ENCODE data around the gene TPO.

The TPO gene

GRCh38 chr2:1581965-1582625 is 168.8 kb downstream of the TPO start:
- H3K4me3 Mint-ChIP-seq, result no peak overlapping the region
- no peaks in the 10 kb centered on the region for H3K4me1 Mint-ChIP-seq (ENCODE audit: low read depth)
- no peaks in the 10 kb centered on the region for H3K9me3 Mint-ChIP-seq
- DNase-seq, result no peak
- H3K27ac Mint-ChIP-seq, result no peak overlapping the region
- H3K36me3 Mint-ChIP-seq (ENCODE audit: low read depth), result no peaks in the 10 kb centered on the region
- H3K27me3 Mint-ChIP-seq, result peaks cover 5% of the 10 kb centered on the region

- Mint-ChIP-seq H3K27me3 (peaks cover 5% of the 10 kb centered on the region), H3K4me1 (ENCODE audit: low read depth) (no peaks in the 10 kb centered on the region), H3K36me3 (ENCODE audit: low read depth) (no peaks in the 10 kb centered on the region), H3K4me3 (no peak overlapping the region), H3K9me3 (no peaks in the 10 kb centered on the region), H3K27ac (no peak overlapping the region)
- DNase-seq, result no peak
These were observed 169.7 kb downstream of the TPO start for GRCh38 chr2:1582891-1583341.

GRCh38 chr2:1584051-1584531 is 170.8 kb downstream of the TPO start:
- Mint-ChIP-seq H3K36me3 (ENCODE audit: low read depth) (no peaks in the 10 kb centered on the region), H3K9me3 (no peaks in the 10 kb centered on the region), H3K27me3 (peaks cover 5% of the 10 kb centered on the region), H3K4me3 (no peak overlapping the region), H3K4me1 (ENCODE audit: low read depth) (no peaks in the 10 kb centered on the region), H3K27ac (no peak overlapping the region)
- DNase-seq, result no peak

GRCh38 chr2:1584691-1585485 is 171.6 kb downstream of the TPO start:
- peaks cover 11% of the 10 kb centered on the region for H3K27me3 Mint-ChIP-seq
- no peak for DNase-seq
- H3K4me1 Mint-ChIP-seq (ENCODE audit: low read depth), result no peaks in the 10 kb centered on the region
- no peaks in the 10 kb centered on the region for H3K36me3 Mint-ChIP-seq (ENCODE audit: low read depth)
- no peak overlapping the region for H3K4me3 Mint-ChIP-seq
- no peaks in the 10 kb centered on the region for H3K9me3 Mint-ChIP-seq
- H3K27ac Mint-ChIP-seq, result no peak overlapping the region

- Mint-ChIP-seq H3K9me3 (no peaks in the 10 kb centered on the region), H3K4me1 (ENCODE audit: low read depth) (no peaks in the 10 kb centered on the region), H3K36me3 (ENCODE audit: low read depth) (no peaks in the 10 kb centered on the region), H3K27me3 (peaks cover 19% of the 10 kb centered on the region), H3K27ac (no peak overlapping the region), H3K4me3 (no peak overlapping the region)
- DNase-seq, result no peak
These were observed 172.4 kb downstream of the TPO start for GRCh38 chr2:1585635-1586034.

- H3K27ac Mint-ChIP-seq, result no peak overlapping the region
- no peaks in the 10 kb centered on the region for H3K9me3 Mint-ChIP-seq
- H3K4me3 Mint-ChIP-seq, result no peak overlapping the region
- H3K27me3 Mint-ChIP-seq, result peaks cover 26% of the 10 kb centered on the region
- H3K4me1 Mint-ChIP-seq (ENCODE audit: low read depth), result no peaks in the 10 kb centered on the region
- H3K36me3 Mint-ChIP-seq (ENCODE audit: low read depth), result no peaks in the 10 kb centered on the region
- no peak for DNase-seq
These were observed 173.1 kb downstream of the TPO start for GRCh38 chr2:1586251-1586922.

- Mint-ChIP-seq H3K4me1 (ENCODE audit: low read depth) (no peaks in the 10 kb centered on the region), H3K27me3 (peaks cover 24% of the 10 kb centered on the region), H3K27ac (no peak overlapping the region), H3K4me3 (no peak overlapping the region), H3K9me3 (no peaks in the 10 kb centered on the region), H3K36me3 (ENCODE audit: low read depth) (no peaks in the 10 kb centered on the region)
- DNase-seq, result no peak
These were observed 173.9 kb downstream of the TPO start for GRCh38 chr2:1586923-1587840.

GRCh38 chr2:1588051-1588977 is 175.1 kb downstream of the TPO start:
- Mint-ChIP-seq H3K4me1 (ENCODE audit: low read depth) (no peaks in the 10 kb centered on the region), H3K9me3 (no peaks in the 10 kb centered on the region), H3K27ac (no peak overlapping the region), H3K36me3 (ENCODE audit: low read depth) (no peaks in the 10 kb centered on the region), H3K4me3 (no peak overlapping the region), H3K27me3 (peaks cover 23% of the 10 kb centered on the region)
- DNase-seq, result no peak

GRCh38 chr2:1588978-1589621 is 175.8 kb downstream of the TPO start:
- Mint-ChIP-seq H3K9me3 (no peaks in the 10 kb centered on the region), H3K27ac (no peak overlapping the region)

GRCh38 chr2:1590596-1591460 is 177.6 kb downstream of the TPO start:
- Mint-ChIP-seq H3K9me3 (no peaks in the 10 kb centered on the region), H3K36me3 (ENCODE audit: low read depth) (no peaks in the 10 kb centered on the region), H3K27ac (no peak overlapping the region), H3K4me3 (no peak overlapping the region), H3K4me1 (ENCODE audit: low read depth) (peaks cover 3% of the 10 kb centered on the region), H3K27me3 (peaks cover 23% of the 10 kb centered on the region)
- DNase-seq, result no peak

More at GRCh38 chr2:1588978-1589621, 175.8 kb downstream of the TPO start:
- no peak overlapping the region for H3K4me3 Mint-ChIP-seq
- H3K4me1 Mint-ChIP-seq (ENCODE audit: low read depth), result peaks cover 2% of the 10 kb centered on the region
- peaks cover 23% of the 10 kb centered on the region for H3K27me3 Mint-ChIP-seq
- no peak for DNase-seq
- H3K36me3 Mint-ChIP-seq (ENCODE audit: low read depth), result no peaks in the 10 kb centered on the region

- Mint-ChIP-seq H3K4me1 (ENCODE audit: low read depth) (peaks cover 3% of the 10 kb centered on the region), H3K4me3 (no peak overlapping the region), H3K27ac (no peak overlapping the region), H3K27me3 (peaks cover 23% of the 10 kb centered on the region), H3K36me3 (ENCODE audit: low read depth) (no peaks in the 10 kb centered on the region), H3K9me3 (no peaks in the 10 kb centered on the region)
- no peak for DNase-seq
These were observed 178.2 kb downstream of the TPO start for GRCh38 chr2:1591461-1591770.

Data from activated T-cell treated with anti-CD3 and anti-CD28 coated beads, Interleukin-2, amount 50 U/mL, for 24 hours (primary cell).